Skin of body (tissue), 2 donors: ENCODE measurements around the gene LDB1. TPM values are rescaled to one million over a fixed set of nuclear protein-coding genes. Genes with fewer than 3 reads are reported as not detected.
A peak's percentile ranks its signal among the peaks of the same experiment; 100 is the strongest.

Experiments used
- DNase-seq: peaks from one replicate; lab custom pipeline; 2025; lab: John Stamatoyannopoulos, UW
- total RNA-seq: library from RNA; depleted of rRNA; stranded (reverse); fragments of >200 nt; gene quantifications from one replicate; pipeline ENCODE4 v1.2.3, GENCODE V29; 2014

Gene LDB1
- total RNA-seq, 1 donor from 2014 or later, result 39.3 TPM

- DNase-seq, result peak; percentile 43
Observed at GRCh38 chr10:102113261-102113955, 6.8 kb downstream of the LDB1 start.

- no peak for DNase-seq
Observed at GRCh38 chr10:102112210-102112817, 7.9 kb downstream of the LDB1 start.

GRCh38 chr10:102111276-102111675 is 8.9 kb downstream of the LDB1 start:
- no peak for DNase-seq

- no peak for DNase-seq
Observed at GRCh38 chr10:102109166-102110116, 10.7 kb downstream of the LDB1 start.

GRCh38 chr10:102106998-102107397 is 13.2 kb downstream of the LDB1 start:
- no peak for DNase-seq

- no peak for DNase-seq
Observed at GRCh38 chr10:102102421-102102820, 17.7 kb downstream of the LDB1 start.

GRCh38 chr10:102101152-102101551 is 19.0 kb downstream of the LDB1 start:
- DNase-seq, result no peak

- DNase-seq, result no peak
Observed at GRCh38 chr10:102096449-102096848, 23.7 kb downstream of the LDB1 start.

- DNase-seq, result no peak
Observed at GRCh38 chr10:102090772-102091171, 29.4 kb downstream of the LDB1 start.

GRCh38 chr10:102086196-102086595 is 34.0 kb downstream of the LDB1 start:
- no peak for DNase-seq

- DNase-seq, result no peak
Observed at GRCh38 chr10:102085336-102085735, 34.8 kb downstream of the LDB1 start.

- DNase-seq, result no peak
Observed at GRCh38 chr10:102083541-102083940, 36.6 kb downstream of the LDB1 start.

GRCh38 chr10:102072673-102073527 is 47.3 kb downstream of the LDB1 start:
- peak; percentile 27 for DNase-seq

- no peak for DNase-seq
Observed at GRCh38 chr10:102069071-102069470, 51.1 kb downstream of the LDB1 start.

GRCh38 chr10:102068216-102068615 is 52.0 kb downstream of the LDB1 start:
- DNase-seq, result no peak

- no peak for DNase-seq
Observed at GRCh38 chr10:102067091-102067916, 52.9 kb downstream of the LDB1 start.

- no peak for DNase-seq
Observed at GRCh38 chr10:102066399-102067088, 53.6 kb downstream of the LDB1 start.

- DNase-seq, result no peak
Observed at GRCh38 chr10:102065561-102066398, 54.4 kb downstream of the LDB1 start.
